HepG2 (cell line): ENCODE data around the gene SMIM24. TPM values are rescaled to one million over a fixed set of nuclear protein-coding genes. Genes with fewer than 3 reads are reported as not detected.

Experiments
- CEBPG ChIP-seq: IDR thresholded peaks from 2 replicates; pipeline ENCODE4 v1.6.1; 2016
- CENPT ChIP-seq: sonication (generic); formaldehyde crosslinking; IDR thresholded peaks from 2 replicates; pipeline ENCODE4 v1.8.0; 2022; ENCODE audit warnings: low read depth, mild to moderate bottlenecking, moderate library complexity, missing genetic modification reagents
- CREM ChIP-seq, 2 experiments: sonication (generic) in 1 of 2; formaldehyde crosslinking in 1 of 2; IDR thresholded peaks; 2 replicates each; pipeline versions ENCODE4 v1.4.0 to v1.6.1; 2016 to 2020; ENCODE audit warnings: antibody characterized with exemption in 1 of 2, mild to moderate bottlenecking in 1 of 2, missing genetic modification reagents in 1 of 2
- JUN ChIP-seq: sonication (generic); formaldehyde crosslinking; IDR thresholded peaks from 2 replicates; pipeline ENCODE4 v1.4.0; 2020; ENCODE audit warnings: mild to moderate bottlenecking, missing genetic modification reagents
- JUND ChIP-seq: sonication (generic); formaldehyde crosslinking; IDR thresholded peaks from 2 replicates; pipeline ENCODE4 v1.8.0; 2022; ENCODE audit warnings: mild to moderate bottlenecking, missing genetic modification reagents
- NR2C2 ChIP-seq: sonication (generic); formaldehyde crosslinking; IDR thresholded peaks from 2 replicates; pipeline ENCODE4 v1.4.0; 2020; ENCODE audit warnings: missing genetic modification reagents, mild to moderate bottlenecking, moderate library complexity, borderline replicate concordance
- ZBTB1 ChIP-seq: sonication (generic); formaldehyde crosslinking; IDR thresholded peaks from 2 replicates; pipeline ENCODE4 v1.4.0; 2020; ENCODE audit warnings: missing genetic modification reagents, borderline replicate concordance
- ZNF260 ChIP-seq: sonication (generic); formaldehyde crosslinking; IDR thresholded peaks from 2 replicates; pipeline ENCODE4 v1.4.0; 2020; ENCODE audit warnings: missing genetic modification reagents, low read depth, mild to moderate bottlenecking, borderline replicate concordance
- ZNF713 ChIP-seq: sonication (generic); formaldehyde crosslinking; IDR thresholded peaks from 2 replicates; pipeline ENCODE4 v1.4.0; 2020; ENCODE audit warnings: mild to moderate bottlenecking, missing genetic modification reagents
- ZNF75D ChIP-seq: sonication (generic); formaldehyde crosslinking; IDR thresholded peaks from 2 replicates; pipeline ENCODE4 v1.8.1; 2023; ENCODE audit warnings: missing genetic modification reagents, mild to moderate bottlenecking, borderline replicate concordance
- polyA plus RNA-seq, 8 experiments: library from polyadenylated mRNA; depleted of rRNA in 3 of 8; stranded (reverse) in 7 of 8; unstranded in 1 of 8; fragments of >200 nt; fragmentation: Illumina TruSeq in 4 of 8; extraction: Trizol in 4 of 8; gene quantifications; 2 replicates each; pipeline versions ENCODE4 v1.2.1 to v1.2.3, GENCODE V29; 2011 to 2016; ENCODE audit warnings: low read depth in 4 of 8, missing spikeins in 1 of 8, mixed read lengths in 1 of 8; ENCODE audit not compliant: insufficient read depth in 1 of 8
- total RNA-seq, 5 experiments: library from RNA; depleted of rRNA; stranded (reverse); fragments of >200 nt; fragmentation: Illumina TruSeq; extraction: Trizol; gene quantifications; 2 replicates each; pipeline ENCODE4 v1.2.3, GENCODE V29; 2016; ENCODE audit warnings: low read depth in 1 of 5
- TF ChIP-seq, protein P1 (sequence below): sonication (generic); formaldehyde crosslinking; IDR thresholded peaks from 2 replicates; pipeline ENCODE4 v1.4.0; 2020; ENCODE audit warnings: missing genetic modification reagents
- TF ChIP-seq, protein P2 (sequence below): sonication (generic); formaldehyde crosslinking; IDR thresholded peaks from 2 replicates; pipeline ENCODE4 v1.8.0; 2022; ENCODE audit warnings: mild to moderate bottlenecking, missing genetic modification reagents, moderate library complexity
- TF ChIP-seq, protein P3 (sequence below): sonication (generic); formaldehyde crosslinking; IDR thresholded peaks from 2 replicates; pipeline ENCODE4 v1.8.0; 2022; ENCODE audit warnings: low read depth, missing genetic modification reagents
- TF ChIP-seq, protein P4 (sequence below): sonication (generic); formaldehyde crosslinking; IDR thresholded peaks from 2 replicates; pipeline ENCODE4 v1.4.0; 2020; ENCODE audit warnings: missing genetic modification reagents
- TF ChIP-seq, protein P5 (sequence below): sonication (generic); formaldehyde crosslinking; IDR thresholded peaks from 2 replicates; pipeline ENCODE4 v1.4.0; 2020; ENCODE audit warnings: missing genetic modification reagents
- TF ChIP-seq, protein P6 (sequence below): sonication (generic); formaldehyde crosslinking; IDR thresholded peaks from 2 replicates; pipeline ENCODE4 v1.8.0; 2022; ENCODE audit warnings: missing genetic modification reagents, mild to moderate bottlenecking, inconsistent platforms, borderline replicate concordance
- TF ChIP-seq, protein P7 (sequence below): fragments of 450-650 bp; IDR thresholded peaks from 2 replicates; pipeline ENCODE4 v1.6.1; 2017; ENCODE audit warnings: mild to moderate bottlenecking

Gene SMIM24
- total and polyA plus RNA-seq, 2 of the 13 experiments (the other 11 are each of a cell fraction or from before 2014, with no cell fraction given): 11.2 to 70.6 TPM

DNA sequence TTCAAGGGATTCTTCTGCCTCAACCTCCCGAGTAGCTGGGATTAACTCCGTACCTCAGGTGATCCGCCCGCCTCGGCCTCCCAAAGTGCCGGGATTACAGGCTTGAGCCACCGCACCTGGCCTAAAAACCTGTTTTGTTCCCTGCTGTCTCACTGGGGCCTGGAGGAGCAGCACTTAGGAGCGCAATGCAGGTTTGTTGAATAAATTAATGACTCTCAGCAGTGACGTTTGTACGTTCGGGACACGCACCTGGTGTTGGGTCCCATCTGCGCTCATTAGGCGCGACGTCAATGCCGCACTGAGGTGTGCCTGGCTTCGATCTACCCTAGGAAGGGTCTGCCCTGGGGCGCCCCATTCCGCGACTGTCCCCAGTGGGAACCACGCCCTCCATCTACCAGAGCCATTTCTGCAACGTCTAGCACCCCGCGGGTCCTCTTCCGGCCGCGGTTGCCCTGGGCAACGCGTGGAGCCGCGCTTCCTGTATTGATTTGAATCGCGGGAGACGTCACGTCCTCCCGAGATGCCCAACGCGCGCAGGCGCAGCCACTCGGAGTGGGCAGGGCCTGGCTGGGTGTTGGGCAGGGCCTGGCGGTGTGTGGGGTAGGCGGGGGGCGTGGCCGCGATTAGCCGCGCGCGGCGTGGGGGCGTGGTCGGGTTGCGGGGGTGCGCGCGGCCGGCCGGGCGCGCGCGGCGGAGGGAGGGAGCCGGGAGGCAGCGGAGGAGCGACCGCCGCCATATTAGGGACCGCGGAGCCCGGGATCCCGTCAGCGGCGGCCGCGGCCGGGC is 25.5 kb upstream of the SMIM24 start, which contains the start of gene FZR1 (continued):
- TF ChIP-seq, protein P1, sequence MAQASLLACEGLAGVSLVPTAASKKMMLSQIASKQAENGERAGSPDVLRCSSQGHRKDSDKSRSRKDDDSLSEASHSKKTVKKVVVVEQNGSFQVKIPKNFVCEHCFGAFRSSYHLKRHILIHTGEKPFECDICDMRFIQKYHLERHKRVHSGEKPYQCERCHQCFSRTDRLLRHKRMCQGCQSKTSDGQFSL (CRISPR knock-in tag): no peak
- TF ChIP-seq, protein P2, sequence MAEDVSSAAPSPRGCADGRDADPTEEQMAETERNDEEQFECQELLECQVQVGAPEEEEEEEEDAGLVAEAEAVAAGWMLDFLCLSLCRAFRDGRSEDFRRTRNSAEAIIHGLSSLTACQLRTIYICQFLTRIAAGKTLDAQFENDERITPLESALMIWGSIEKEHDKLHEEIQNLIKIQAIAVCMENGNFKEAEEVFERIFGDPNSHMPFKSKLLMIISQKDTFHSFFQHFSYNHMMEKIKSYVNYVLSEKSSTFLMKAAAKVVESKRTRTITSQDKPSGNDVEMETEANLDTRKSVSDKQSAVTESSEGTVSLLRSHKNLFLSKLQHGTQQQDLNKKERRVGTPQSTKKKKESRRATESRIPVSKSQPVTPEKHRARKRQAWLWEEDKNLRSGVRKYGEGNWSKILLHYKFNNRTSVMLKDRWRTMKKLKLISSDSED (CRISPR knock-in tag): no peak
- TF ChIP-seq, protein P3, sequence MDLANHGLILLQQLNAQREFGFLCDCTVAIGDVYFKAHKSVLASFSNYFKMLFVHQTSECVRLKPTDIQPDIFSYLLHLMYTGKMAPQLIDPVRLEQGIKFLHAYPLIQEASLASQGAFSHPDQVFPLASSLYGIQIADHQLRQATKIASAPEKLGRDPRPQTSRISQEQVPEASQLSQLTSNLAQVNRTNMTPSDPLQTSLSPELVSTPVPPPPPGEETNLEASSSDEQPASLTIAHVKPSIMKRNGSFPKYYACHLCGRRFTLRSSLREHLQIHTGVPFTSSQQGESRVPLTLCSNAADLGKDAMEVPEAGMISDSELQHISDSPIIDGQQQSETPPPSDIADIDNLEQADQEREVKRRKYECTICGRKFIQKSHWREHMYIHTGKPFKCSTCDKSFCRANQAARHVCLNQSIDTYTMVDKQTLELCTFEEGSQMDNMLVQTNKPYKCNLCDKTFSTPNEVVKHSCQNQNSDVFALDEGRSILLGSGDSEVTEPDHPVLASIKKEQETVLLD: no peak; the same call in 1 of the 2 replicates
- 0 out of 2 replicates have a peak, but pooled peaks have one; percentile 35 for TF ChIP-seq JUND (CRISPR knock-in tag)
- TF ChIP-seq CREM (IDR thresholded peaks at IDR 0.05): peak; percentile 96
- peak; percentile 67; the same call in 1 of the 2 replicates for TF ChIP-seq CREM (CRISPR knock-in tag; IDR thresholded peaks at IDR 0.05)
- TF ChIP-seq, protein P4, sequence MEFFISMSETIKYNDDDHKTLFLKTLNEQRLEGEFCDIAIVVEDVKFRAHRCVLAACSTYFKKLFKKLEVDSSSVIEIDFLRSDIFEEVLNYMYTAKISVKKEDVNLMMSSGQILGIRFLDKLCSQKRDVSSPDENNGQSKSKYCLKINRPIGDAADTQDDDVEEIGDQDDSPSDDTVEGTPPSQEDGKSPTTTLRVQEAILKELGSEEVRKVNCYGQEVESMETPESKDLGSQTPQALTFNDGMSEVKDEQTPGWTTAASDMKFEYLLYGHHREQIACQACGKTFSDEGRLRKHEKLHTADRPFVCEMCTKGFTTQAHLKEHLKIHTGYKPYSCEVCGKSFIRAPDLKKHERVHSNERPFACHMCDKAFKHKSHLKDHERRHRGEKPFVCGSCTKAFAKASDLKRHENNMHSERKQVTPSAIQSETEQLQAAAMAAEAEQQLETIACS (CRISPR knock-in tag): peak; percentile 89
- no peak for TF ChIP-seq ZBTB1 (CRISPR knock-in tag)
- 0 out of 2 replicates have a peak, but pooled peaks have one; percentile 2 for TF ChIP-seq CEBPG (CRISPR knock-in tag)
- TF ChIP-seq, protein P5, sequence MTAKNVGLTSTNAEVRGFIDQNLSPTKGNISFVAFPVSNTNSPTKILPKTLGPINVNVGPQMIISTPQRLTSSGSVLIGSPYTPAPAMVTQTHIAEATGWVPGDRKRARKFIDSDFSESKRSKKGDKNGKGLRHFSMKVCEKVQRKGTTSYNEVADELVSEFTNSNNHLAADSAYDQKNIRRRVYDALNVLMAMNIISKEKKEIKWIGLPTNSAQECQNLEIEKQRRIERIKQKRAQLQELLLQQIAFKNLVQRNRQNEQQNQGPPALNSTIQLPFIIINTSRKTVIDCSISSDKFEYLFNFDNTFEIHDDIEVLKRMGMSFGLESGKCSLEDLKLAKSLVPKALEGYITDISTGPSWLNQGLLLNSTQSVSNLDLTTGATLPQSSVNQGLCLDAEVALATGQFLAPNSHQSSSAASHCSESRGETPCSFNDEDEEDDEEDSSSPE: peak; percentile 81
- peak; percentile 68; the same call in 1 of the 2 replicates for TF ChIP-seq NR2C2 (CRISPR knock-in tag)
- TF ChIP-seq ZNF75D (CRISPR knock-in tag): no peak
- TF ChIP-seq, protein P6, sequence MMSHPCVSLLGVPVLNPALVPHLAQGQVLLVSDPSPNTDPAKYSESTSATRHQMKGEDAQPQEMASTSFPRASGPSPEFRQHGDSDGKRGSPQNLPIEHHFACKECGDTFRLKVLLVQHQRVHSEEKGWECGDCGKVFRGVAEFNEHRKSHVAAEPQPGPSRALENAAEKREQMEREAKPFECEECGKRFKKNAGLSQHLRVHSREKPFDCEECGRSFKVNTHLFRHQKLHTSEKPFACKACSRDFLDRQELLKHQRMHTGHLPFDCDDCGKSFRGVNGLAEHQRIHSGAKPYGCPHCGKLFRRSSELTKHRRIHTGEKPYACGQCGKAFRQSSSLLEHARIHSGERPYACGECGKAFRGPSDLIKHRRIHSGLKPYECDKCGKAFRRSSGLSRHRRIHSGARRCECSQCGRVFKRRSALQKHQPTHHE: no peak
- TF ChIP-seq, protein P7, sequence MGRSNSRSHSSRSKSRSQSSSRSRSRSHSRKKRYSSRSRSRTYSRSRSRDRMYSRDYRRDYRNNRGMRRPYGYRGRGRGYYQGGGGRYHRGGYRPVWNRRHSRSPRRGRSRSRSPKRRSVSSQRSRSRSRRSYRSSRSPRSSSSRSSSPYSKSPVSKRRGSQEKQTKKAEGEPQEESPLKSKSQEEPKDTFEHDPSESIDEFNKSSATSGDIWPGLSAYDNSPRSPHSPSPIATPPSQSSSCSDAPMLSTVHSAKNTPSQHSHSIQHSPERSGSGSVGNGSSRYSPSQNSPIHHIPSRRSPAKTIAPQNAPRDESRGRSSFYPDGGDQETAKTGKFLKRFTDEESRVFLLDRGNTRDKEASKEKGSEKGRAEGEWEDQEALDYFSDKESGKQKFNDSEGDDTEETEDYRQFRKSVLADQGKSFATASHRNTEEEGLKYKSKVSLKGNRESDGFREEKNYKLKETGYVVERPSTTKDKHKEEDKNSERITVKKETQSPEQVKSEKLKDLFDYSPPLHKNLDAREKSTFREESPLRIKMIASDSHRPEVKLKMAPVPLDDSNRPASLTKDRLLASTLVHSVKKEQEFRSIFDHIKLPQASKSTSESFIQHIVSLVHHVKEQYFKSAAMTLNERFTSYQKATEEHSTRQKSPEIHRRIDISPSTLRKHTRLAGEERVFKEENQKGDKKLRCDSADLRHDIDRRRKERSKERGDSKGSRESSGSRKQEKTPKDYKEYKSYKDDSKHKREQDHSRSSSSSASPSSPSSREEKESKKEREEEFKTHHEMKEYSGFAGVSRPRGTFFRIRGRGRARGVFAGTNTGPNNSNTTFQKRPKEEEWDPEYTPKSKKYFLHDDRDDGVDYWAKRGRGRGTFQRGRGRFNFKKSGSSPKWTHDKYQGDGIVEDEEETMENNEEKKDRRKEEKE: no peak
- no peak for TF ChIP-seq JUN (CRISPR knock-in tag)
- TF ChIP-seq ZNF260 (CRISPR knock-in tag): no peak
- TF ChIP-seq ZNF713 (CRISPR knock-in tag): 0 out of 2 replicates have a peak, but pooled peaks have one; percentile 59
- TF ChIP-seq CENPT (CRISPR knock-in tag): peak; percentile 77; the same call in 1 of the 2 replicates
